Suprapubic skin (tissue), 4 donors: ENCODE data around the gene PLA2G6.

Experiments used
- EP300 ChIP-seq: sonication (generic); formaldehyde crosslinking; IDR thresholded peaks from one replicate; pipeline ENCODE4 v1.6.1; 2017; ENCODE audit warnings: antibody characterized with exemption
- POLR2A ChIP-seq, 2 donors: fragments of 450-650 bp; IDR thresholded peaks; one replicate each; pipeline ENCODE4 v1.6.1; 2017; ENCODE audit warnings: antibody characterized with exemption in 2 of 2, mild to moderate bottlenecking in 2 of 2, moderate library complexity in 2 of 2
- POLR2AphosphoS5 ChIP-seq, 3 donors: sonication (generic); formaldehyde crosslinking; IDR thresholded peaks; one replicate each; pipeline ENCODE4 v1.6.1; 2017; ENCODE audit warnings: antibody characterized with exemption in 3 of 3
- TF ChIP-seq, protein P1 (sequence below), 2 donors: fragments of 200-600 bp in 1 of 2; fragments of 450-650 bp in 1 of 2; sonication (generic) in 1 of 2; IDR thresholded peaks; one replicate each; pipeline ENCODE4 v1.5.1; 2016 to 2019; ENCODE audit warnings: antibody characterized with exemption in 2 of 2, mild to moderate bottlenecking in 1 of 2, moderate library complexity in 1 of 2

DNA sequence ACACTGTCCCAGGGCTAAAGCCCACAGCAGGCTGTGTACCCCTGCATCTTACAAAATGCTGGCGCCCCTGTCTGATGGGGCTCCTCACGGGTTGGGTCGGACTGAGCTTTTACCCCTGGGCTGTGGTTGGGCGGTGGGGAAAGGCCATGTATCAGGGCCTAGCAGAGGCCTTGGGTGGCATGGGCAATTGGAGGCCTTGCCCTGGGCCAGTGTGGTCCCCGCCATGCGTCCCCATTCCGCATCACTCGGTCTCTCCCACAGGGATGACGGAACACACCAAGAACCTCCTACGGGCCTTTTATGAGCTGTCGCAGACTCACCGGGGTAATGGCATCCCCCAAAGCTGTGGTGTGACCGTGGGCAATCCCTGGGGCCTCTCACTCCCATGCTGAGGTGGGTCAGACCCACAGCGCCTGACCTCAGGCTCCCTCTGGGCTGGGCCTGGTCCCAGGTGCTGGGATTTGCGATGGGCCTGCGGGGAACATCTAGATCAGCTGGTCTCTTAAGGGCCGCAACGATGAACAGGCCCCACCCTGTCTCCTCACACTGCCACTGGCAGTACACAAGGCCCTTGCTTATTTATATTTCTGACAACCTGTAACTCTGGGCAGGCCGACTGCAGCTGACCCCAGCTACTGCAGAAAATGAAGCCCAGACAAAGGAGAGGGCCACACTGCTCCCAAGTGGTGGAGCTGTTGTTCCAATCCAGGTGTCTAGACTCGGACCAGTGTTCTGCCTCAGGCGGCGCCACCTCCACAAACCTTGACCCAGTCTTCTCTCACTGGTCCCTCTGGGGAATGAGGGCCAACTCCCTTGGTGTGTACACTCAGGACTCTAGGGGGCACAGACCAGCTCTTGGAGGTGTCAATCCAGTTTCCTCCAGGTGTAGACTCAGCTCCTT, 110.0 kb downstream of the PLA2G6 start:
- TF ChIP-seq, protein P1, sequence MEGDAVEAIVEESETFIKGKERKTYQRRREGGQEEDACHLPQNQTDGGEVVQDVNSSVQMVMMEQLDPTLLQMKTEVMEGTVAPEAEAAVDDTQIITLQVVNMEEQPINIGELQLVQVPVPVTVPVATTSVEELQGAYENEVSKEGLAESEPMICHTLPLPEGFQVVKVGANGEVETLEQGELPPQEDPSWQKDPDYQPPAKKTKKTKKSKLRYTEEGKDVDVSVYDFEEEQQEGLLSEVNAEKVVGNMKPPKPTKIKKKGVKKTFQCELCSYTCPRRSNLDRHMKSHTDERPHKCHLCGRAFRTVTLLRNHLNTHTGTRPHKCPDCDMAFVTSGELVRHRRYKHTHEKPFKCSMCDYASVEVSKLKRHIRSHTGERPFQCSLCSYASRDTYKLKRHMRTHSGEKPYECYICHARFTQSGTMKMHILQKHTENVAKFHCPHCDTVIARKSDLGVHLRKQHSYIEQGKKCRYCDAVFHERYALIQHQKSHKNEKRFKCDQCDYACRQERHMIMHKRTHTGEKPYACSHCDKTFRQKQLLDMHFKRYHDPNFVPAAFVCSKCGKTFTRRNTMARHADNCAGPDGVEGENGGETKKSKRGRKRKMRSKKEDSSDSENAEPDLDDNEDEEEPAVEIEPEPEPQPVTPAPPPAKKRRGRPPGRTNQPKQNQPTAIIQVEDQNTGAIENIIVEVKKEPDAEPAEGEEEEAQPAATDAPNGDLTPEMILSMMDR (IDR thresholded peaks at IDR 0.05), result no peak
- TF ChIP-seq EP300 (no peak), POLR2A (IDR thresholded peaks at IDR 0.05) (no peak), POLR2AphosphoS5 (IDR thresholded peaks at IDR 0.05) (no peak)
